ENCODE data around the gene GLYR1.
A peak's percentile ranks its signal among the peaks of the same experiment; 100 is the strongest.
"Not testable (repeated sequence)": the region's sequence is repeated elsewhere in the genome, so short reads cannot be mapped to it uniquely, and the experiment has no call there.

Gene GLYR1

GRCh38 chr16:4846901-4847773 is at the start of gene GLYR1, which contains the start of gene UBN1:
Gene GLYR1 (minus strand): TSS chr16:4847288. CDS start chr16:4847265, 23 bp downstream.
Gene UBN1 (plus strand): TSS chr16:4847481. CDS start chr16:4852918, 5,437 bp downstream.
- DNase-seq: peak; percentile 82

- DNase-seq: not testable (repeated sequence)
These were observed 49.7 kb upstream of the GLYR1 start for GRCh38 chr16:4896761-4897160.

- DNase-seq: no peak
These were observed 48.3 kb upstream of the GLYR1 start for GRCh38 chr16:4895366-4895765.

GRCh38 chr16:4894276-4895150 is 47.4 kb upstream of the GLYR1 start:
- DNase-seq: no peak

GRCh38 chr16:4893103-4893862 is 46.2 kb upstream of the GLYR1 start:
- DNase-seq: no peak

GRCh38 chr16:4892361-4893102 is 45.4 kb upstream of the GLYR1 start:
- no peak for DNase-seq

GRCh38 chr16:4891886-4892216 is 44.8 kb upstream of the GLYR1 start:
- no peak for DNase-seq

GRCh38 chr16:4891097-4891885 is 44.2 kb upstream of the GLYR1 start:
- no peak for DNase-seq

GRCh38 chr16:4890686-4891085 is 43.6 kb upstream of the GLYR1 start:
- no peak for DNase-seq

- DNase-seq: no peak
These were observed 42.9 kb upstream of the GLYR1 start for GRCh38 chr16:4890026-4890425.

- DNase-seq: no peak
These were observed 41.5 kb upstream of the GLYR1 start for GRCh38 chr16:4888428-4889135.

GRCh38 chr16:4886151-4886550 is 39.1 kb upstream of the GLYR1 start:
- DNase-seq: no peak

- no peak for DNase-seq
These were observed 38.1 kb upstream of the GLYR1 start for GRCh38 chr16:4884972-4885874.

GRCh38 chr16:4884209-4884608 is 37.1 kb upstream of the GLYR1 start:
- DNase-seq: no peak

- no peak for DNase-seq
These were observed 36.4 kb upstream of the GLYR1 start for GRCh38 chr16:4883501-4883900.

- no peak for DNase-seq
These were observed 35.7 kb upstream of the GLYR1 start for GRCh38 chr16:4882633-4883285.

- DNase-seq: no peak
These were observed 35.0 kb upstream of the GLYR1 start for GRCh38 chr16:4882000-4882632.

- DNase-seq: no peak
These were observed 33.0 kb upstream of the GLYR1 start for GRCh38 chr16:4880006-4880580.

All from NCI-H526 treated with DMSO at 0.1 percent for 48 hours (cell line).